Endometrial microvascular endothelial cells (primary cell): ENCODE data around the gene NLGN3. TPM values are rescaled to one million over a fixed set of nuclear protein-coding genes. Genes with fewer than 3 reads are reported as not detected.

Source experiments
- in situ Hi-C: cut with HindIII; loops from 2 replicates; pipeline ENCODE4 v1.10.0; 2017; ENCODE audit warnings: low sequenced_read_pairs, low pct_unique_long_range_greater_than_20kb; ENCODE audit errors: inconsistent ontology term
- total RNA-seq: library from RNA; depleted of rRNA; stranded (reverse); fragments of >200 nt; gene quantifications from one replicate; pipeline ENCODE4 v1.2.3, GENCODE V29; 2015; ENCODE audit errors: inconsistent ontology term

NLGN3 gene
- total RNA-seq, 1 donor from 2014 or later: 0.46 TPM

- in situ Hi-C loops: no loop called here
Measured at GRCh38 chrX:71191248-71191647, 46.6 kb downstream of the NLGN3 start.

- in situ Hi-C loops: no loop called here
Measured at GRCh38 chrX:71195964-71196649, 51.5 kb downstream of the NLGN3 start.

- in situ Hi-C loops: no loop called here
Measured at GRCh38 chrX:71198066-71198465, 53.4 kb downstream of the NLGN3 start.

- in situ Hi-C loops: no loop called here
Measured at GRCh38 chrX:71199252-71200008, 54.8 kb downstream of the NLGN3 start.

GRCh38 chrX:71210816-71211215 lies 66.2 kb downstream of the NLGN3 start:
- in situ Hi-C loops: no loop called here

GRCh38 chrX:71212536-71212935 lies 67.9 kb downstream of the NLGN3 start:
- in situ Hi-C loops: no loop called here

GRCh38 chrX:71214152-71214551 lies 69.5 kb downstream of the NLGN3 start:
- in situ Hi-C loops: no loop called here

- in situ Hi-C loops: no loop called here
Measured at GRCh38 chrX:71214604-71215337, 70.1 kb downstream of the NLGN3 start.

GRCh38 chrX:71215338-71215912 lies 70.8 kb downstream of the NLGN3 start:
- in situ Hi-C loops: no loop called here

- in situ Hi-C loops: no loop called here
Measured at GRCh38 chrX:71216485-71216884, 71.8 kb downstream of the NLGN3 start.

- in situ Hi-C loops: no loop called here
Measured at GRCh38 chrX:71217298-71217697, 72.7 kb downstream of the NLGN3 start.

Other genes with a start within 250 kb of the NLGN3 start
- gene TEX11, start 236.1 kb upstream of the NLGN3 start, total RNA-seq: not detected
- not detected for gene SLC7A3, start 213.7 kb upstream of the NLGN3 start, total RNA-seq
- gene SNX12, start 76.5 kb upstream of the NLGN3 start, total RNA-seq: 79.9 TPM
- gene FOXO4, start 49.0 kb upstream of the NLGN3 start, total RNA-seq: 2.2 TPM
- gene CXorf65, start 38.1 kb upstream of the NLGN3 start, total RNA-seq: not detected
- 4.5 TPM for gene IL2RG, start 33.3 kb upstream of the NLGN3 start, total RNA-seq
- 35.9 TPM for gene MED12, start 26.2 kb upstream of the NLGN3 start, total RNA-seq
- not detected for gene GJB1, start 78.4 kb downstream of the NLGN3 start, total RNA-seq
- 20.3 TPM for gene ZMYM3, start 109.3 kb downstream of the NLGN3 start, total RNA-seq
- gene NONO, start 138.8 kb downstream of the NLGN3 start, total RNA-seq: 383 TPM
- not detected for gene ITGB1BP2, start 156.9 kb downstream of the NLGN3 start, total RNA-seq
- gene TAF1, start 221.5 kb downstream of the NLGN3 start, total RNA-seq: 16.4 TPM